ENCODE measurements around the gene PRIM2. TPM values are rescaled to one million over a fixed set of nuclear protein-coding genes. Genes with fewer than 3 reads are reported as not detected.

PRIM2 gene
- total and polyA plus RNA-seq, 2 experiments from 2014 or later, result 5.1 to 17.3 TPM

MicroRNA genes within 50 kb of the gene (microRNA counts, 767-probe panel; counts per million panel counts)
- microRNA hsa-miR-548u, result not detected

Small RNA genes lying within 50 kb of the gene (microRNA-seq; reads per million reads assigned to microRNA genes)
- not detected for gene MIR548U

Small RNA genes lying within 50 kb of the gene (small RNA-seq; reads per million reads assigned to genes)
- gene MIR548U, result not detected

Other genes with a start within 250 kb of the PRIM2 start
- 53.1 and 63.4 TPM in 2 replicates for gene ZNF451, start 227.4 kb upstream of the PRIM2 start, total RNA-seq
- 12.1 and 15.8 TPM in 2 replicates for gene ZNF451, start 227.4 kb upstream of the PRIM2 start, polyA plus RNA-seq
- gene BAG2, start 145.3 kb upstream of the PRIM2 start, total RNA-seq, result 10.2 and 10.5 TPM in 2 replicates
- gene BAG2, start 145.3 kb upstream of the PRIM2 start, polyA plus RNA-seq, result 8.7 and 9.0 TPM in 2 replicates
- 37.2 and 37.7 TPM in 2 replicates for gene RAB23, start 95.3 kb upstream of the PRIM2 start, total RNA-seq
- gene RAB23, start 95.3 kb upstream of the PRIM2 start, polyA plus RNA-seq, result 15.5 and 20.2 TPM in 2 replicates

Measured in hepatocyte (in vitro differentiated cells).